ENCODE data around the gene FSCN2.

DNA sequence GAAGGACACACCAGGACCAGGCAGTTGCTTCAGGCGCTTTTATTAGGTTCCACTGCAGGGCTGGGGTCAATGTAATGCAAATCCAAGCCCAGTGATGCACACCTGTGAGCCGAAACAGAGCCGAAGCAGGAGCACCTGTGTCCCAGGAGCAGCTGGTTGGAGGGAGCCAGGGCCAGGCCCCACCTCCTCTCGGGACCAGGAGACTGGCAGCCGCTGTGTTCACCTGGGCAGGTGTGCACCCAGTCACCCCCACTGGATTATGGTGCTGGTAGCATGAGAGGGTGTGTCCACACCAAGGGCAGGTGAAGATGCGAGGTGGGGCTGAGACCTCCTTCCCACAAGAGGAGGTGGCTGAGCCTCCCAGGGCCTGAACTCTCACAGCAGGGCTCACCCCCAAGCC, 28.7 kb downstream of the FSCN2 start:
- no peak for TF ChIP-seq POLR2A (IDR thresholded peaks at IDR 0.05)
- TF ChIP-seq, protein P1, sequence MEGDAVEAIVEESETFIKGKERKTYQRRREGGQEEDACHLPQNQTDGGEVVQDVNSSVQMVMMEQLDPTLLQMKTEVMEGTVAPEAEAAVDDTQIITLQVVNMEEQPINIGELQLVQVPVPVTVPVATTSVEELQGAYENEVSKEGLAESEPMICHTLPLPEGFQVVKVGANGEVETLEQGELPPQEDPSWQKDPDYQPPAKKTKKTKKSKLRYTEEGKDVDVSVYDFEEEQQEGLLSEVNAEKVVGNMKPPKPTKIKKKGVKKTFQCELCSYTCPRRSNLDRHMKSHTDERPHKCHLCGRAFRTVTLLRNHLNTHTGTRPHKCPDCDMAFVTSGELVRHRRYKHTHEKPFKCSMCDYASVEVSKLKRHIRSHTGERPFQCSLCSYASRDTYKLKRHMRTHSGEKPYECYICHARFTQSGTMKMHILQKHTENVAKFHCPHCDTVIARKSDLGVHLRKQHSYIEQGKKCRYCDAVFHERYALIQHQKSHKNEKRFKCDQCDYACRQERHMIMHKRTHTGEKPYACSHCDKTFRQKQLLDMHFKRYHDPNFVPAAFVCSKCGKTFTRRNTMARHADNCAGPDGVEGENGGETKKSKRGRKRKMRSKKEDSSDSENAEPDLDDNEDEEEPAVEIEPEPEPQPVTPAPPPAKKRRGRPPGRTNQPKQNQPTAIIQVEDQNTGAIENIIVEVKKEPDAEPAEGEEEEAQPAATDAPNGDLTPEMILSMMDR (IDR thresholded peaks at IDR 0.05) = no peak

Measured in Peyer's patch (tissue), 4 donors.